HPDE6-E6E7 (cell line): ENCODE data around the gene DKKL1.

Experiments
- DNase-seq: peaks from one replicate; pipeline ENCODE4 v3.0.0; 2011; ENCODE audit warnings: missing footprints; ENCODE audit errors: extremely low spot score

DKKL1 gene

GRCh38 chr19:49396738-49397505, 33.2 kb downstream of the DKKL1 start:
- DNase-seq = no peak

GRCh38 chr19:49398001-49398615, 34.4 kb downstream of the DKKL1 start:
- DNase-seq = no peak

- no peak for DNase-seq
These were observed 35.3 kb downstream of the DKKL1 start for GRCh38 chr19:49398931-49399330.

GRCh38 chr19:49400029-49400428, 36.4 kb downstream of the DKKL1 start:
- DNase-seq = no peak

GRCh38 chr19:49403404-49404187, 39.9 kb downstream of the DKKL1 start:
- no peak for DNase-seq

- DNase-seq = no peak
These were observed 43.4 kb downstream of the DKKL1 start for GRCh38 chr19:49407079-49407478.

- DNase-seq = no peak
These were observed 43.9 kb downstream of the DKKL1 start for GRCh38 chr19:49407482-49408015.

- DNase-seq = no peak
These were observed 45.3 kb downstream of the DKKL1 start for GRCh38 chr19:49408816-49409440.

- no peak for DNase-seq
These were observed 45.9 kb downstream of the DKKL1 start for GRCh38 chr19:49409441-49410029.

GRCh38 chr19:49411681-49412326, 48.1 kb downstream of the DKKL1 start:
- no peak for DNase-seq

GRCh38 chr19:49413348-49413747, 49.7 kb downstream of the DKKL1 start:
- DNase-seq = no peak

- no peak for DNase-seq
These were observed 50.6 kb downstream of the DKKL1 start for GRCh38 chr19:49414256-49414655.

GRCh38 chr19:49415102-49415809, 51.6 kb downstream of the DKKL1 start:
- DNase-seq = no peak

- no peak for DNase-seq
These were observed 52.1 kb downstream of the DKKL1 start for GRCh38 chr19:49415810-49416200.

GRCh38 chr19:49417088-49417487, 53.4 kb downstream of the DKKL1 start:
- DNase-seq = no peak

- DNase-seq = no peak
These were observed 54.8 kb downstream of the DKKL1 start for GRCh38 chr19:49418511-49418910.

- DNase-seq = no peak
These were observed 55.5 kb downstream of the DKKL1 start for GRCh38 chr19:49419173-49419572.

GRCh38 chr19:49420227-49420626, 56.5 kb downstream of the DKKL1 start:
- no peak for DNase-seq

GRCh38 chr19:49421039-49421877, 57.6 kb downstream of the DKKL1 start:
- DNase-seq = no peak

GRCh38 chr19:49421878-49422202, 58.2 kb downstream of the DKKL1 start:
- no peak for DNase-seq
